ENCODE results near the gene IQCN.

IQCN gene

GRCh38 chr19:18274219-18274780 is at the start of gene IQCN:
TSS of gene IQCN (minus strand) at chr19:18274452. CDS start at chr19:18269478, 4,974 bp downstream.
- DNase-seq (ENCODE audit: low read depth in 2 of 2) = no peak

GRCh38 chr19:18322759-18323460 is 48.7 kb upstream of the IQCN start, which contains the start of gene LSM4:
TSS of gene LSM4 (minus strand) at chr19:18323076. CDS start at chr19:18323020, 56 bp downstream.
- DNase-seq (ENCODE audit: low read depth in 2 of 2) = peak; percentile 99

GRCh38 chr19:18322318-18322758 is 48.1 kb upstream of the IQCN start:
- no peak for DNase-seq (ENCODE audit: low read depth in 2 of 2)

- DNase-seq (ENCODE audit: low read depth in 2 of 2) = no peak
These were observed 47.5 kb upstream of the IQCN start for GRCh38 chr19:18321734-18322102.

- no peak for DNase-seq (ENCODE audit: low read depth in 2 of 2)
These were observed 46.8 kb upstream of the IQCN start for GRCh38 chr19:18320865-18321733.

- DNase-seq (ENCODE audit: low read depth in 2 of 2) = no peak
These were observed 45.4 kb upstream of the IQCN start for GRCh38 chr19:18319591-18320135.

GRCh38 chr19:18317961-18318800 is 43.9 kb upstream of the IQCN start:
- DNase-seq (ENCODE audit: low read depth in 2 of 2) = no peak

GRCh38 chr19:18313398-18313797 is 39.1 kb upstream of the IQCN start:
- no peak for DNase-seq (ENCODE audit: low read depth in 2 of 2)

- DNase-seq (ENCODE audit: low read depth in 2 of 2) = no peak
These were observed 37.9 kb upstream of the IQCN start for GRCh38 chr19:18312092-18312534.

- DNase-seq (ENCODE audit: low read depth in 2 of 2) = no peak
These were observed 37.3 kb upstream of the IQCN start for GRCh38 chr19:18311502-18312091.

- no peak for DNase-seq (ENCODE audit: low read depth in 2 of 2)
These were observed 36.7 kb upstream of the IQCN start for GRCh38 chr19:18310966-18311365.

GRCh38 chr19:18310118-18310909 is 36.1 kb upstream of the IQCN start:
- DNase-seq (ENCODE audit: low read depth in 2 of 2) = no peak

GRCh38 chr19:18309525-18310064 is 35.3 kb upstream of the IQCN start:
- no peak for DNase-seq (ENCODE audit: low read depth in 2 of 2)

GRCh38 chr19:18308948-18309325 is 34.7 kb upstream of the IQCN start:
- DNase-seq (ENCODE audit: low read depth in 2 of 2) = no peak

GRCh38 chr19:18308051-18308947 is 34.0 kb upstream of the IQCN start:
- DNase-seq (ENCODE audit: low read depth in 2 of 2) = no peak

GRCh38 chr19:18307271-18307681 is 33.0 kb upstream of the IQCN start:
- DNase-seq (ENCODE audit: low read depth in 2 of 2) = no peak

GRCh38 chr19:18306888-18307260 is 32.6 kb upstream of the IQCN start:
- DNase-seq (ENCODE audit: low read depth in 2 of 2) = no peak

GRCh38 chr19:18306209-18306887 is 32.1 kb upstream of the IQCN start:
- no peak for DNase-seq (ENCODE audit: low read depth in 2 of 2)
